Dermis blood vessel endothelial cell (primary cell): ENCODE measurements around the gene ALDH1L2. TPM values are rescaled to one million over a fixed set of nuclear protein-coding genes. Genes with fewer than 3 reads are reported as not detected.

Experiments used
- DNase-seq: peaks from one replicate; pipeline ENCODE4 v3.0.0; 2010
- total RNA-seq: library from RNA; depleted of rRNA; stranded (reverse); fragments of >200 nt; gene quantifications from 2 replicates; pipeline ENCODE4 v1.2.3, GENCODE V29; 2014

The ALDH1L2 gene
- total RNA-seq, 1 donor from 2014 or later: 1.2 TPM

GRCh38 chr12:105032703-105033357, 51.4 kb downstream of the ALDH1L2 start:
- no peak for DNase-seq

GRCh38 chr12:105030820-105031807, 53.1 kb downstream of the ALDH1L2 start:
- DNase-seq: no peak

GRCh38 chr12:105026411-105026810, 57.8 kb downstream of the ALDH1L2 start:
- DNase-seq: no peak

- DNase-seq: no peak
These were observed 58.4 kb downstream of the ALDH1L2 start for GRCh38 chr12:105025890-105026289.

GRCh38 chr12:105024928-105025327, 59.3 kb downstream of the ALDH1L2 start:
- no peak for DNase-seq

- no peak for DNase-seq
These were observed 63.9 kb downstream of the ALDH1L2 start for GRCh38 chr12:105020241-105020962.

- no peak for DNase-seq
These were observed 65.5 kb downstream of the ALDH1L2 start for GRCh38 chr12:105018776-105019175.

GRCh38 chr12:105018012-105018411, 66.2 kb downstream of the ALDH1L2 start:
- DNase-seq: no peak

- DNase-seq: no peak
These were observed 68.7 kb downstream of the ALDH1L2 start for GRCh38 chr12:105015543-105015942.

GRCh38 chr12:105014603-105015002, 69.7 kb downstream of the ALDH1L2 start:
- DNase-seq: no peak

GRCh38 chr12:105013892-105014291, 70.4 kb downstream of the ALDH1L2 start:
- DNase-seq: no peak

- no peak for DNase-seq
These were observed 82.8 kb downstream of the ALDH1L2 start for GRCh38 chr12:105001476-105001875.

GRCh38 chr12:104999347-104999685, 84.9 kb downstream of the ALDH1L2 start:
- DNase-seq: no peak

GRCh38 chr12:104998423-104999346, 85.6 kb downstream of the ALDH1L2 start:
- no peak for DNase-seq

- DNase-seq: no peak
These were observed 86.7 kb downstream of the ALDH1L2 start for GRCh38 chr12:104997541-104997940.

GRCh38 chr12:104994336-104994735, 89.9 kb downstream of the ALDH1L2 start:
- peak; percentile 38 for DNase-seq

GRCh38 chr12:104991565-104992128, 92.6 kb downstream of the ALDH1L2 start:
- DNase-seq: no peak

- DNase-seq: no peak
These were observed 93.3 kb downstream of the ALDH1L2 start for GRCh38 chr12:104990950-104991349.

- DNase-seq: peak; percentile 90
These were observed 98.0 kb downstream of the ALDH1L2 start, which contains the start of gene NOPCHAP1 for GRCh38 chr12:104986022-104986941. Gene NOPCHAP1, plus strand, starts transcription at chr12:104986316. Its CDS starts 37 bp downstream, at chr12:104986353.

- DNase-seq: peak; percentile 10
These were observed 99.1 kb downstream of the ALDH1L2 start for GRCh38 chr12:104985206-104985605.
